Spleen (tissue), 11 donors: ENCODE measurements around the gene CACNG1. TPM values are rescaled to one million over a fixed set of nuclear protein-coding genes. Genes with fewer than 3 reads are reported as not detected.
"Not testable (repeated sequence)": the region's sequence is repeated elsewhere in the genome, so short reads cannot be mapped to it uniquely, and the experiment has no call there.

ENCODE experiments used
- DNase-seq: peaks from one replicate; pipeline ENCODE4 v3.0.0-alpha.2; 2020
- H3K27ac ChIP-seq, 8 donors: fragments of 200-600 bp; sonication (generic) in 7 of 8; 1 replicate in 4 of 8; 2 replicates in 4 of 8; pipeline versions ENCODE4 v1.5.0 to v1.8.0; 2016 to 2021; ENCODE audit warnings: inconsistent platforms in 4 of 8, mild to moderate bottlenecking in 4 of 8, moderate library complexity in 1 of 8
- H3K27me3 ChIP-seq, 7 donors: fragments of 200-600 bp; sonication (generic) in 6 of 7; replicated peaks in 1 of 7; 1 replicate in 4 of 7; 2 replicates in 3 of 7; pipeline versions ENCODE4 v1.5.0 to v1.8.0; 2016 to 2021; ENCODE audit warnings: inconsistent platforms in 3 of 7, mild to moderate bottlenecking in 1 of 7
- H3K36me3 ChIP-seq, 6 donors: fragments of 200-600 bp; sonication (generic) in 5 of 6; 1 replicate in 4 of 6; 2 replicates in 2 of 6; pipeline versions ENCODE4 v1.5.0 to v1.8.0; 2016 to 2021; ENCODE audit warnings: inconsistent platforms in 2 of 6
- H3K4me1 ChIP-seq, 6 donors: fragments of 200-600 bp; sonication (generic) in 5 of 6; 1 replicate in 3 of 6; 2 replicates in 3 of 6; pipeline versions ENCODE4 v1.5.0 to v1.8.0; 2016 to 2021; ENCODE audit warnings: inconsistent platforms in 3 of 6
- H3K4me3 ChIP-seq, 8 donors: fragments of 200-600 bp; sonication (generic) in 7 of 8; 1 replicate in 4 of 8; 2 replicates in 4 of 8; pipeline versions ENCODE4 v1.5.0 to v1.8.0; 2016 to 2021; ENCODE audit warnings: inconsistent platforms in 4 of 8, mild to moderate bottlenecking in 4 of 8, moderate library complexity in 2 of 8
- H3K9me3 ChIP-seq, 8 donors: fragments of 200-600 bp; sonication (generic) in 7 of 8; 1 replicate in 4 of 8; 2 replicates in 4 of 8; pipeline versions ENCODE4 v1.5.0 to v1.8.0; 2016 to 2021; ENCODE audit warnings: inconsistent platforms in 4 of 8
- CTCF ChIP-seq, 11 experiments: fragments of 200-600 bp in 7 of 11; fragments of 450-650 bp in 4 of 11; sonication (generic) in 4 of 11; IDR thresholded peaks in 8 of 11; conservative IDR thresholded peaks in 3 of 11; 1 replicate in 7 of 11; 2 replicates in 4 of 11; pipeline versions ENCODE4 v1.4.0 to v1.8.0; 2016 to 2021; ENCODE audit warnings: antibody characterized with exemption in 11 of 11, inconsistent platforms in 4 of 11, mild to moderate bottlenecking in 1 of 11
- POLR2A ChIP-seq, 3 donors: fragments of 450-650 bp; IDR thresholded peaks; one replicate each; pipeline ENCODE4 v1.5.1; 2017; ENCODE audit warnings: antibody characterized with exemption in 3 of 3, mild to moderate bottlenecking in 1 of 3
- POLR2AphosphoS5 ChIP-seq, 3 donors: sonication (generic); formaldehyde crosslinking; IDR thresholded peaks; one replicate each; pipeline ENCODE4 v1.5.1; 2017; ENCODE audit warnings: antibody characterized with exemption in 3 of 3
- WGBS, 5 donors: extraction: QIAGEN DNeasy Blood & Tissue Kit in 3 of 5; methylation state at CpG; one replicate each; pipeline versions ENCODE4 v1.1.5 to v1.1.7; 2013 to 2018; 5-methylcytosine and 5-hydroxymethylcytosine counted together
- intact Hi-C: fragments of 100-400 bp; cut with DNase I; formaldehyde crosslinking; loops from one replicate; pipeline ENCODE4 v1.15.0; 2023; ENCODE audit warnings: low total_unique reads
- polyA plus RNA-seq, 3 donors: library from polyadenylated mRNA; stranded (reverse); fragments of 200-250 nt; gene quantifications; one replicate each; pipeline ENCODE4 v1.2.1, GENCODE V29; 2013
- total RNA-seq, 7 donors: library from RNA; depleted of rRNA in 3 of 7; stranded (reverse); fragments of >200 nt in 3 of 7; fragmentation: NEBNext Ultra II Directional in 4 of 7; extraction: Animal tissue kit (Norgen Biotek cat#: 25700) in 4 of 7; gene quantifications; one replicate each; pipeline versions ENCODE4 v1.1.0 to v1.2.1, GENCODE V29; 2016 to 2021
- donor health status: healthy with polysubstance abuse.
- donor health status: DM: no; HTN: no; CAD: no; lungs with moderate emphysema.
- donor health status: DM: no; HTN: no; CAD: no.
- donor health status: Bipolar disorder and iron deficiency.
- donor health status: healthy.
- donor health status: DM: no; HTN: no; CAD: no.
- donor health status: DM: yes; HTN: yes; CAD: no.

Gene CACNG1
- total and polyA plus RNA-seq, 10 donors, result not detected

DNA sequence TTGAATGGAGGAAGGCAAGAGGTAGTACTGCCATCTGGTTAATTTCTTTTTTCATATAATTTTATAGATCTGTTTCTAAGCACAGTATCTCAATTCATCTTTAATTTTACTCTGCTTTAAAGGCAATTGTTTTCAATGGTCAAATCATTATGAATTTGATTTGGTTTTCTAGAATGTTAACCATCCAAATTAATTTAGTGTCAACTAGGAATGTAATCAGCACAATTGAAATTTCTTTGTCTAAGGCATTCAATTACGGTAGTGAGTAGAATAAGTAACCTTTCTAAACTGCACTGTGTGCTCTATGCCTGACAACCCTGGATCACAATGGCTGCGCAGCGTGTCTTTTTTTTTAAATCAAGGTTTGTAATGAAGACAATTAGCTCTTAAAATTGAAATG, 44.3 kb downstream of the CACNG1 start:
- H3K4me1 ChIP-seq, result peaks cover 0 to 18% (median 6%) of the 10 kb centered on the region in 6 donors
- DNase-seq, result no peak
- H3K27ac ChIP-seq, result no peak overlapping the region
- H3K9me3 ChIP-seq, result no peaks in the 10 kb centered on the region
- peaks cover 0 to 76% (median 21%) of the 10 kb centered on the region in 6 donors for H3K36me3 ChIP-seq
- TF ChIP-seq CTCF (IDR thresholded peaks at IDR 0.05 in 8 of 11, conservative IDR thresholded peaks at IDR 0.05 in 3 of 11), result no peak
- TF ChIP-seq POLR2A (IDR thresholded peaks at IDR 0.05), result no peak
- no peak for TF ChIP-seq POLR2AphosphoS5 (IDR thresholded peaks at IDR 0.05)
- no peak overlapping the region for H3K4me3 ChIP-seq
- no peaks in the 10 kb centered on the region for H3K27me3 ChIP-seq
- intact Hi-C loops, result no loop called here
- 95 to 100% (median 99%) methylated on average over 3 of the region's 3 CpGs for WGBS, 5 donors

DNA sequence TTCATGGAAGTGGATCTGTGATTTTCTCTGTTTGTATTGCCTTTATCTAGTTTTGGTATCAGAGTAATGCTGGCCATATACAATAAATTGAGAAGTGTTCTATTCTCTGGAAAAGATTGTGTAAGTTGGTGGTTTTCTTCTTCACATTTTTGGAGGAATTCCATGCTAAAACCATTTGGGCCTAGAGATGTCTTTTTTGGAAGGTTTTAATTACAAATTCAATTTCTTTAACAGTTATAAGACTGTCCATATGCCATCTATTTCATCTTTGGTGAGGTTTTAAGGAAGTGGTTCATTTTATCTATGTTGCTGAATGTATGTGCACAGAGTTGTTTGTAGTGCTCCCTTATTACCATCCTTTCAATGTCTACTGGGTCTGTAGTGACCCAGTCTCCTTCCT, 46.0 kb downstream of the CACNG1 start:
- Histone ChIP-seq H3K4me1 (peaks cover 0 to 26% (median 7%) of the 10 kb centered on the region in 6 donors), H3K4me3 (no peak overlapping the region), H3K27ac (no peak overlapping the region), H3K36me3 (peaks cover 0 to 74% (median 18%) of the 10 kb centered on the region in 6 donors), H3K27me3 (no peaks in the 10 kb centered on the region), H3K9me3 (no peaks in the 10 kb centered on the region)
- TF ChIP-seq POLR2AphosphoS5 (IDR thresholded peaks at IDR 0.05) (no peak), POLR2A (IDR thresholded peaks at IDR 0.05) (no peak), CTCF (IDR thresholded peaks at IDR 0.05 in 8 of 11, conservative IDR thresholded peaks at IDR 0.05 in 3 of 11) (no peak)
- DNase-seq, result no peak
- intact Hi-C loops, result no loop called here

DNA sequence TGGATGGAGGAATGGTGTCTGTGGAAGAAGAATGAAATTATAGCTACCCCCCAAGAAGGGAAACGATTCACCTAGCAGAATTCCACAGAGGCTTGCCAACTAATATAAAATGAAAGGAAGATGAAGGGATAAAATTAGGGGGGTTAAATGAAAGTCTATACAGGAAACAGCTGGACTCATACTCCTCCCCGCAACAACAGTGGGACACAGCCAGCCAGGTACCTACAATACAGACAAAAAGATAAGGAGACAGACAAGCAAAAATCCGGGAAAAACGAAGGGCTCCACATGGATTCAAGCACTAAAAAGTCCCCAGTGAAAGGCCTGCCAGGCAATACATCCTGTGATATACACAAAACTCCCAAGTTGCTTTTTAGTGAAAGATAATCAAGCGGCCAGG, 47.9 kb downstream of the CACNG1 start:
- no peak overlapping the region for H3K27ac ChIP-seq
- H3K36me3 ChIP-seq, result peaks cover 0 to 72% (median 6%) of the 10 kb centered on the region in 6 donors
- whole genome bisulfite sequencing, 5 donors, result 91 to 94% (median 92%) methylated on average over 5 of the region's 5 CpGs
- H3K9me3 ChIP-seq, result no peaks in the 10 kb centered on the region
- H3K27me3 ChIP-seq, result no peaks in the 10 kb centered on the region
- TF ChIP-seq POLR2AphosphoS5 (IDR thresholded peaks at IDR 0.05) (no peak), POLR2A (IDR thresholded peaks at IDR 0.05) (no peak), CTCF (IDR thresholded peaks at IDR 0.05 in 8 of 11, conservative IDR thresholded peaks at IDR 0.05 in 3 of 11) (no peak)
- no peak for DNase-seq
- peaks cover 0 to 37% (median 7%) of the 10 kb centered on the region in 6 donors for H3K4me1 ChIP-seq
- H3K4me3 ChIP-seq, result no peak overlapping the region
- intact Hi-C loops, result no loop called here

DNA sequence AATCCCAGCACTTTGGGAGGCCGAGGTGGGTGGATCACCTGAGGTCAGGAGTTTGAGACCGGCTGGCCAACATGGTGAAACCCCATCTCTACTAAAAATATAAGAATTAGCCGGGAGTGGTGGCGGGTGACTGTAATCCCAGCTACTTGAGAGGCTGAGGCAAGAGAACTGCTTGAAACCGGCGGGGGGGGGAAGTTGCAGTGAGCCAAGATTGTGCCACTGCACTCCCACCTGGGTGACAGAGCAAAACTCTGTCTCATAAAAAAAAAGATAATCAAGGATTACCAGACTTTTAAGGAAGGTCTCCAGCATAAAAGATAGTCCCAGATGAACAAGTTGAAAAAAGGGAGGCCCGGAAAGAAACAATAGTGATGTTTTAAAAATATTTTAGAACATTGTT, 48.4 kb downstream of the CACNG1 start:
- H3K4me3 ChIP-seq, DNase-seq, H3K27ac ChIP-seq, intact Hi-C loops, H3K27me3 ChIP-seq, H3K9me3 ChIP-seq: not testable (repeated sequence)
- Histone ChIP-seq H3K4me1 (peaks cover 0 to 40% (median 7%) of the 10 kb centered on the region in 6 donors), H3K36me3 (peaks cover 0 to 67% (median 6%) of the 10 kb centered on the region in 6 donors)
- 80 to 93% (median 84%) methylated on average over 7 of the region's 7 CpGs for WGBS, 5 donors

DNA sequence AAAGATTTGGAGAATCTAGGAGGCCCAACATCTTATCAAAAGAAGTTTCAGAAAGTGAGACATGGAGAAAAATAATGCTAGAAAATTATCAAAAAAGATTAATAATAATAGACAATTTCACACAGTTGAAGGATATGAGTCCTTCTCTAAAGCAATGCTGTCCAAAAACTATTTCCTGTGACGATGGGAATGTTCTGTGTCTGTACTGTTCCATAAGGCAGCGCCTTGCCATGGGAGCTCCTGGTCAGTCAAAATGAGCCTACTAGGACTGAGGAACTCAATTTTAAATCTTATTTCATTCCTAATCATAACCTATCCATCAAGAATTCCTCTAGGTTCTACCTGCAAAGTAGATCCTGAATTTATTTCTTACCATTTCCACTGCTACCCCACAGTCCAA, 49.0 kb downstream of the CACNG1 start:
- Histone ChIP-seq H3K4me3 (no peak overlapping the region), H3K4me1 (peaks cover 0 to 44% (median 7%) of the 10 kb centered on the region in 6 donors), H3K36me3 (peaks cover 0 to 65% (median 4%) of the 10 kb centered on the region in 6 donors), H3K9me3 (no peaks in the 10 kb centered on the region), H3K27ac (no peak overlapping the region), H3K27me3 (no peaks in the 10 kb centered on the region)
- intact Hi-C loops, result no loop called here
- TF ChIP-seq POLR2A (IDR thresholded peaks at IDR 0.05) (no peak), POLR2AphosphoS5 (IDR thresholded peaks at IDR 0.05) (no peak), CTCF (IDR thresholded peaks at IDR 0.05 in 8 of 11, conservative IDR thresholded peaks at IDR 0.05 in 3 of 11) (no peak)
- 77 to 89% (median 80%) methylated on average over 2 of the region's 2 CpGs for WGBS, 5 donors
- DNase-seq, result no peak

DNA sequence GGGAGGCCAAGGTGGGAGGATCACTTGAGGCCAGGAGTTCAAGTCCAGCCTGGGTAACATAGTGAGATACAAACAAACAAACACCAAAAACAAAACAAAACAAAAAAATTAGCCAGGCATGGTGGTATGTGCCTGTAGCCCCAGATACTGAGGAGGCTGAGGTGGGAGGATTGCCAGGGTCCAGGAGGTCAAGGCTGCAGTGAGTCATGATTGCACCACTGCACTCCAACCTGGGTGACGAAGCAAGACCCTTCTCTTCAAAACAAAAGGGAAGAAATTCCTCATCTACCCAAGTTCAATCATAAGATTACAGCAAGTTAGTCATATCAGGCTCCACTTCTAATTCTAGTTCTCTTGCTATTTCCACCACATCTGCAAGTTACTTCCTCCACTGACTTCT, 50.9 kb downstream of the CACNG1 start:
- H3K9me3 ChIP-seq, H3K27ac ChIP-seq, intact Hi-C loops, H3K27me3 ChIP-seq, H3K4me3 ChIP-seq, DNase-seq: not testable (repeated sequence)
- peaks cover 0 to 56% (median 2%) of the 10 kb centered on the region in 6 donors for H3K36me3 ChIP-seq
- peaks cover 0 to 52% (median 7%) of the 10 kb centered on the region in 6 donors for H3K4me1 ChIP-seq
- WGBS, 5 donors, result 0 to 75% (median 35%) methylated on average over 1 of the region's 1 CpG
